Osteoblast (primary cell): ENCODE data around the gene PKIB. TPM values are rescaled to one million over a fixed set of nuclear protein-coding genes. Genes with fewer than 3 reads are reported as not detected.

Experiments
- DNase-seq: peaks from one replicate; pipeline ENCODE4 v3.0.0; 2011; ENCODE audit warnings: low spot score, mixed read lengths; ENCODE audit not compliant: insufficient read length; ENCODE audit errors: missing footprints
- H2AFZ ChIP-seq: 2 replicates; pipeline ENCODE4 v1.6.0; 2011; ENCODE audit warnings: mild to moderate bottlenecking, low read length
- H3K27ac ChIP-seq: 2 replicates; pipeline ENCODE4 v1.5.1; 2011; ENCODE audit warnings: mild to moderate bottlenecking, low read depth, low read length, moderate library complexity
- H3K27me3 ChIP-seq: 2 replicates; pipeline ENCODE4 v1.6.0; 2012; ENCODE audit warnings: mild to moderate bottlenecking, control low read depth, inconsistent platforms, low read length, moderate library complexity; ENCODE audit not compliant: insufficient read depth
- H3K36me3 ChIP-seq: 2 replicates; pipeline ENCODE4 v1.5.1; 2011; ENCODE audit warnings: mild to moderate bottlenecking, low read length, control low read depth, moderate library complexity; ENCODE audit not compliant: insufficient read depth
- H3K4me1 ChIP-seq: 2 replicates; pipeline ENCODE4 v1.5.1; 2011; ENCODE audit warnings: mild to moderate bottlenecking, low read length, control low read depth, moderate library complexity; ENCODE audit not compliant: insufficient read depth
- H3K4me2 ChIP-seq: 2 replicates; pipeline ENCODE4 v1.6.0; 2011; ENCODE audit warnings: mild to moderate bottlenecking, low read length; ENCODE audit not compliant: insufficient read depth
- H3K4me3 ChIP-seq: fragments of 200-600 bp; sonication (generic); 3 replicates; pipeline ENCODE4 v1.5.1; 2012; ENCODE audit warnings: mild to moderate bottlenecking, low read length, inconsistent platforms; ENCODE audit not compliant: insufficient read depth
- H3K79me2 ChIP-seq: 2 replicates; pipeline ENCODE4 v1.6.0; 2012; ENCODE audit warnings: mild to moderate bottlenecking, low read length, control low read depth, inconsistent platforms; ENCODE audit not compliant: insufficient read depth
- H3K9me3 ChIP-seq: 2 replicates; pipeline ENCODE4 v1.5.1; 2011; ENCODE audit warnings: low read depth, low read length, control low read depth
- H4K20me1 ChIP-seq: 2 replicates; pipeline ENCODE4 v1.6.0; 2012; ENCODE audit warnings: mild to moderate bottlenecking, low read length, control low read depth; ENCODE audit not compliant: insufficient read depth
- CTCF ChIP-seq: IDR thresholded peaks from 2 replicates; pipeline ENCODE4 v1.5.1; 2011; ENCODE audit warnings: mild to moderate bottlenecking, low read depth, low read length, moderate library complexity; ENCODE audit errors: extremely low read depth
- total RNA-seq: library from RNA; depleted of rRNA; stranded (reverse); fragments of >200 nt; gene quantifications from 2 replicates; pipeline ENCODE4 v1.2.3, GENCODE V29; 2012

PKIB gene
- total RNA-seq, 1 donor: 0.72 TPM

DNA sequence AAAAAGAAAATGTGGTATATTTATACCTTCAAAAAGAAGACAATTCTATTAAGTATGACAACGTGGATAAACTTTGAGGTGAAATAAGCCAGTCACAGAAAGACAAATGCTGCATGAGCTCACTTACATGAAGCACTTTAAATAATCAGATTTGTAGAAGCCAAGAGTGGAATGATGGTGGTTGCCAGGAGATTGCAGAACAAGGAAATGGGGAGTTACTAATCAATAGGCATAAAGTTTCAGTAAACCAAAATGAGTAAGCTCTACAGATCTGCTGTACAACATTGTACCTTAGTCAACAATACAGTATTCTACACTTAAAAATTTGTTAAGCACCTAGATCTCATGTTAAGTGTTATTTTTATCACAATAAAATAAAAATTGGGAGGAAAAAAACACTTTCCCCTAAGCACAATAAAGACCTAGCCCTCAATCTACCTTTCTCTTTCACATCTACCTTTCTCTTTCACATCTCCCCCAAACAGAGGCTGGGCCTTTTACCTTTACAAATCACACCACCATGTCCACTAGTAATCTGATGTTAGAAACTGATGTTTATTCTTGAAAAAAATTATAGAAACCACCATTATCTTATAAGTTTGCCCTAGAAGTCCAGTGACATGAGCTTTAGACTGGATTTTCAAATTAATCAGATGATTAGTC is 73.9 kb downstream of the PKIB start:
- no peaks in the 10 kb centered on the region for H3K4me1 ChIP-seq
- no peak overlapping the region for H2AFZ ChIP-seq
- H3K36me3 ChIP-seq: no peaks in the 10 kb centered on the region
- no peaks in the 10 kb centered on the region for H3K79me2 ChIP-seq
- DNase-seq: no peak
- no peak overlapping the region for H3K27ac ChIP-seq
- no peaks in the 10 kb centered on the region for H3K9me3 ChIP-seq
- H3K27me3 ChIP-seq: no peaks in the 10 kb centered on the region
- no peak for TF ChIP-seq CTCF
- H4K20me1 ChIP-seq: no peaks in the 10 kb centered on the region
- H3K4me3 ChIP-seq: no peak overlapping the region
- H3K4me2 ChIP-seq: no peak overlapping the region

GRCh38 chr6:122692175-122692598 is 82.0 kb downstream of the PKIB start:
- H2AFZ ChIP-seq: peak overlapping the region; percentile 57
- no peaks in the 10 kb centered on the region for H3K79me2 ChIP-seq
- no peaks in the 10 kb centered on the region for H4K20me1 ChIP-seq
- H3K27me3 ChIP-seq: no peaks in the 10 kb centered on the region
- no peak overlapping the region for H3K4me2 ChIP-seq
- peak; percentile 87 for DNase-seq
- no peak for TF ChIP-seq CTCF
- H3K4me1 ChIP-seq: peaks cover 22% of the 10 kb centered on the region
- H3K27ac ChIP-seq: peak overlapping the region; percentile 56
- no peaks in the 10 kb centered on the region for H3K9me3 ChIP-seq
- no peaks in the 10 kb centered on the region for H3K36me3 ChIP-seq
- H3K4me3 ChIP-seq: no peak overlapping the region

GRCh38 chr6:122692807-122693580 is 82.8 kb downstream of the PKIB start:
- no peak overlapping the region for H3K4me2 ChIP-seq
- no peaks in the 10 kb centered on the region for H3K36me3 ChIP-seq
- H2AFZ ChIP-seq: no peak overlapping the region
- no peak overlapping the region for H3K27ac ChIP-seq
- H3K27me3 ChIP-seq: no peaks in the 10 kb centered on the region
- TF ChIP-seq CTCF: no peak
- H3K4me3 ChIP-seq: no peak overlapping the region
- H4K20me1 ChIP-seq: no peaks in the 10 kb centered on the region
- H3K4me1 ChIP-seq: peaks cover 22% of the 10 kb centered on the region
- DNase-seq: no peak
- no peaks in the 10 kb centered on the region for H3K9me3 ChIP-seq
- H3K79me2 ChIP-seq: no peaks in the 10 kb centered on the region

DNA sequence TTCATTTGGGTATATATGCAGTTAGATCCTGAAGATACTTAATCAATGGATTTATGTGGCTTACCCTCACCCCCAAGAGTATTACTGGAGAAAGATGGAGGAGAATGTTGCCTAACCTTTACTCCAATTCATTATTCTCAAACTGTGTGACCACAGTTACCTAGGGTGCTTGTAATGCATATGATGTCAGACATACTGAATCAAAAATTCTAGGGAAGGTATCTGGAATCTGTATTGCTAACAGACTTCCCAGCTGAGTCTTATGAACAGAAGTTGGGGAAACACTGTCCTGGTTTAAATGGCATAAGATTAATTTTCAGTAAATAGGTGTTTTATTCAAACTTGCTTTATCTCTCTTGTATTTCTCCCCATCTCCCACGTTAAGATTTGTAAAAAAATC is 83.9 kb downstream of the PKIB start:
- no peak overlapping the region for H2AFZ ChIP-seq
- no peaks in the 10 kb centered on the region for H4K20me1 ChIP-seq
- H3K27me3 ChIP-seq: no peaks in the 10 kb centered on the region
- H3K4me2 ChIP-seq: no peak overlapping the region
- no peak overlapping the region for H3K27ac ChIP-seq
- peaks cover 22% of the 10 kb centered on the region for H3K4me1 ChIP-seq
- H3K36me3 ChIP-seq: no peaks in the 10 kb centered on the region
- TF ChIP-seq CTCF: no peak
- DNase-seq: no peak
- no peak overlapping the region for H3K4me3 ChIP-seq
- H3K9me3 ChIP-seq: no peaks in the 10 kb centered on the region
- H3K79me2 ChIP-seq: no peaks in the 10 kb centered on the region
